Activated CD4-positive, alpha-beta T cell treated with anti-CD3 and anti-CD28 coated beads, Interleukin-2, Interleukin-4, amounts not matched to agents 100 ng/mL and 50 ng/mL, durations not matched to agents 16 hours and 8 hours (primary cell): ENCODE data around the gene AKAP13.
A peak's percentile ranks its signal among the peaks of the same experiment; 100 is the strongest.
"Not testable (repeated sequence)": the region's sequence is repeated elsewhere in the genome, so short reads cannot be mapped to it uniquely, and the experiment has no call there.

Experiments
- DNase-seq: peaks from one replicate; pipeline ENCODE4 v3.0.0-alpha.2; 2020; ENCODE audit warnings: low spot score

Gene AKAP13

GRCh38 chr15:85348048-85348766 is 32.2 kb upstream of the AKAP13 start:
- not testable (repeated sequence) for DNase-seq

GRCh38 chr15:85349062-85349461 is 31.3 kb upstream of the AKAP13 start:
- DNase-seq = not testable (repeated sequence)

GRCh38 chr15:85350395-85350794 is 30.0 kb upstream of the AKAP13 start:
- DNase-seq = no peak

- not testable (repeated sequence) for DNase-seq
Observed at GRCh38 chr15:85351501-85351900, 28.9 kb upstream of the AKAP13 start.

GRCh38 chr15:85351965-85352364 is 28.4 kb upstream of the AKAP13 start:
- DNase-seq = no peak

- DNase-seq = no peak
Observed at GRCh38 chr15:85353516-85353915, 26.9 kb upstream of the AKAP13 start.

GRCh38 chr15:85354461-85354860 is 25.9 kb upstream of the AKAP13 start:
- DNase-seq = no peak

GRCh38 chr15:85354948-85355347 is 25.5 kb upstream of the AKAP13 start:
- no peak for DNase-seq

- DNase-seq = no peak
Observed at GRCh38 chr15:85356276-85356675, 24.1 kb upstream of the AKAP13 start.

GRCh38 chr15:85361323-85361722 is 19.1 kb upstream of the AKAP13 start:
- no peak for DNase-seq

- DNase-seq = no peak
Observed at GRCh38 chr15:85362436-85363081, 17.8 kb upstream of the AKAP13 start.

- DNase-seq = no peak
Observed at GRCh38 chr15:85365980-85366379, 14.4 kb upstream of the AKAP13 start.

GRCh38 chr15:85367741-85368140 is 12.7 kb upstream of the AKAP13 start:
- no peak for DNase-seq

GRCh38 chr15:85374831-85375230 is 5.6 kb upstream of the AKAP13 start:
- DNase-seq = no peak

- peak; percentile 29 for DNase-seq
Observed at GRCh38 chr15:85377269-85377668, 3.1 kb upstream of the AKAP13 start.

GRCh38 chr15:85377986-85378385 is 2.4 kb upstream of the AKAP13 start:
- no peak for DNase-seq

GRCh38 chr15:85379403-85380131 is 836 bp upstream of the AKAP13 start:
- DNase-seq = peak; percentile 61

GRCh38 chr15:85380812-85381642 is 624 bp downstream of the AKAP13 start:
- peak; percentile 24 for DNase-seq

- DNase-seq = no peak
Observed at GRCh38 chr15:85381850-85382751, 1.7 kb downstream of the AKAP13 start.

- no peak for DNase-seq
Observed at GRCh38 chr15:85382942-85383341, 2.5 kb downstream of the AKAP13 start.
